ENCODE results near the gene ARHGAP22. TPM values are rescaled to one million over a fixed set of nuclear protein-coding genes. Genes with fewer than 3 reads are reported as not detected.

Gene ARHGAP22
- total RNA-seq, 1 donor from 2014 or later, result 24.5 TPM

DNA sequence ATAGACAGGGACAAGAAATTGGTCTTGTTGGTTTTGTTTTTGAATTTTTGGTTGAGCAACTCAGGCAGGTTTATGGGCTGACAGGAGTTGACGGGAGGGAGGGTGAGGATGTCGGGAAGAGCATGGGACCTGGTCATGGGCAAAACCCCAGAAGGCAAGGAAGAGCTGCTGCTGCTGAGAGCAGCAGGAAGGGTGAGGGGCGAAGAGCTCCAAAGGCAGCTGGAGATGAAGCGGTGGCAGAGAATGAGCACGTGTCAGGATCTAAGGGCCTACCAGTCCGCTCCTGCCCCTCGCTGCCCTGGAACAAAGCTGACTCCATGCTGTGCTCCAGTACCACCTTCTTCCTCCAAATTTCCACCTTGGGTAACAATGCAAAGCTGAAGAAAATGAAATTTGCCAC lies 84.3 kb downstream of the ARHGAP22 start:
- TF ChIP-seq, protein P1, sequence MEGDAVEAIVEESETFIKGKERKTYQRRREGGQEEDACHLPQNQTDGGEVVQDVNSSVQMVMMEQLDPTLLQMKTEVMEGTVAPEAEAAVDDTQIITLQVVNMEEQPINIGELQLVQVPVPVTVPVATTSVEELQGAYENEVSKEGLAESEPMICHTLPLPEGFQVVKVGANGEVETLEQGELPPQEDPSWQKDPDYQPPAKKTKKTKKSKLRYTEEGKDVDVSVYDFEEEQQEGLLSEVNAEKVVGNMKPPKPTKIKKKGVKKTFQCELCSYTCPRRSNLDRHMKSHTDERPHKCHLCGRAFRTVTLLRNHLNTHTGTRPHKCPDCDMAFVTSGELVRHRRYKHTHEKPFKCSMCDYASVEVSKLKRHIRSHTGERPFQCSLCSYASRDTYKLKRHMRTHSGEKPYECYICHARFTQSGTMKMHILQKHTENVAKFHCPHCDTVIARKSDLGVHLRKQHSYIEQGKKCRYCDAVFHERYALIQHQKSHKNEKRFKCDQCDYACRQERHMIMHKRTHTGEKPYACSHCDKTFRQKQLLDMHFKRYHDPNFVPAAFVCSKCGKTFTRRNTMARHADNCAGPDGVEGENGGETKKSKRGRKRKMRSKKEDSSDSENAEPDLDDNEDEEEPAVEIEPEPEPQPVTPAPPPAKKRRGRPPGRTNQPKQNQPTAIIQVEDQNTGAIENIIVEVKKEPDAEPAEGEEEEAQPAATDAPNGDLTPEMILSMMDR (conservative IDR thresholded peaks at IDR 0.05; ENCODE audit: low read depth, low read length), result no peak
- no peak for DNase-seq (ENCODE audit: low read depth)
- no peak overlapping the region for H3K4me3 ChIP-seq (ENCODE audit: low read depth, low read length)

DNA sequence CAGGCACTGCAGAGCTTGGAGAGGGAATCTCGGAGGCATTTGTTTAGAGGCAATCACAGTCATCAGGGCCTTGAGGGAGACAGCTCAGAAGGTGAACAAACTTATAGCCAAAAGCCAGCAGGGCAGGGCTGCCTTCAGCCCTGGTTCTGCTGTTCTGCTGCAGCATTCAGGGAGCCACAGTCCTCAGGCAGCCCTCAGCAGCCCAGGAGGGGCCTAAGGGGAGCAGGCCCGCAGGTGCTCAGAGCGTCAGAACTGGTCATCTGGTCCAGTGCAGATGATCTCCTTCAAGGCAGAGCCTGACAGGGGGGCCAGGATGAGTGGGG lies 84.7 kb downstream of the ARHGAP22 start:
- TF ChIP-seq, protein P1 (conservative IDR thresholded peaks at IDR 0.05; ENCODE audit: low read depth, low read length), result no peak
- DNase-seq (ENCODE audit: low read depth), result no peak
- no peak overlapping the region for H3K4me3 ChIP-seq (ENCODE audit: low read depth, low read length)

DNA sequence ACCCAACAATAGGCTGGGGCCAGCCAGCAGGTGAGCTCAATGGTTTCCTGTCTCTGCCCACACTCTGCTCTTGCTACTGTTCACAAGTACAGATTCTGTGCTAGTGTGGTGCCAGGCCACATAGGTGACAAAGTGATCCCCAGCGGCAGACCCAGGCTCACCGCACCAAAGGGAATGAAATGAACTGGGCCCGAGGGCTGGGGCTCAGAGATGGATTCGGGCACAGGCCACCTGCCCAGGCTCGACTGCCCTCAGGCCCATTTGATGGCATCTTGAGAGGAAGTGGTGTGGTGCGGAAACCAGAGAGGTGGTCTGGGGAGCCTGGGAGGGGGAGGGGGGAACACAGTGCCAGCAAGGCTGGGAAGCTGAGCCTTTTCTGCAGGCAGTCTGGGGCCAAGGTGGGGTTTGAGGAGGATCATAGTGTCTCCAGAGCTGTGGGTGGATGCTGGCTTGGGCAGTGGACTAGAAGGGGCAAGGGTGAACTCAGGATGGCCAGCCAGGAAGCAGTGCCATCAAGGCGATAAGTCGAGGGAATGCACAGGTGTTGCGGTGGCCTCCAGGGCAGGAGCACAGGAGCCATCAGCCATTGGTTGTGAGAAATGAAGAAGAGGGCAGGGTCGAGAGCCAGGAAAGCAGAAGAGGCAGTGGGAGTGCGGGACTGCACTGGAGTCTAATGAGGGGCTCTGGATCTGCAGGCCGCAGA lies 85.2 kb downstream of the ARHGAP22 start:
- H3K4me3 ChIP-seq (ENCODE audit: low read depth, low read length), result no peak overlapping the region
- no peak for DNase-seq (ENCODE audit: low read depth)
- TF ChIP-seq, protein P1 (conservative IDR thresholded peaks at IDR 0.05; ENCODE audit: low read depth, low read length), result no peak

DNA sequence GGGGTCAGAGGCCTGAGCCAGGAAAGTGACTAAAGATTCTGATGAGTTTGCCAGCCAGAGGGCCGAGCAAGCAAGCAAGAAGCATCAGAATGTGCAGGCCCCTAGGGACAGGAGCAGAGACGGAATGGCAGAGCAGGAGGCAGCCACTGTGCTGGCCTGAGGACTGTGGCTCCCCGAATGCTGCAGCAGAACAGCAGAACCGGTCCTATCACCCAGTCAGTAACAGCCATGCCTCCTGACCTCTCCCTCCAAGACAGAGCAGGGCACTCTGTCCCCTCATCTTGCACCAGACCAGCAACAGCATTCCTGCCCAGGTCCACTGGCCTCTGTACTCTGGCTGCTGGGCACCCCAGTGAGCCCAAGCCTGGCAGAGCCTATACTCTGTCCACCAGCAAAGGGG lies 85.9 kb downstream of the ARHGAP22 start:
- TF ChIP-seq, protein P1 (conservative IDR thresholded peaks at IDR 0.05; ENCODE audit: low read depth, low read length), result no peak
- DNase-seq (ENCODE audit: low read depth), result no peak
- no peak overlapping the region for H3K4me3 ChIP-seq (ENCODE audit: low read depth, low read length)

DNA sequence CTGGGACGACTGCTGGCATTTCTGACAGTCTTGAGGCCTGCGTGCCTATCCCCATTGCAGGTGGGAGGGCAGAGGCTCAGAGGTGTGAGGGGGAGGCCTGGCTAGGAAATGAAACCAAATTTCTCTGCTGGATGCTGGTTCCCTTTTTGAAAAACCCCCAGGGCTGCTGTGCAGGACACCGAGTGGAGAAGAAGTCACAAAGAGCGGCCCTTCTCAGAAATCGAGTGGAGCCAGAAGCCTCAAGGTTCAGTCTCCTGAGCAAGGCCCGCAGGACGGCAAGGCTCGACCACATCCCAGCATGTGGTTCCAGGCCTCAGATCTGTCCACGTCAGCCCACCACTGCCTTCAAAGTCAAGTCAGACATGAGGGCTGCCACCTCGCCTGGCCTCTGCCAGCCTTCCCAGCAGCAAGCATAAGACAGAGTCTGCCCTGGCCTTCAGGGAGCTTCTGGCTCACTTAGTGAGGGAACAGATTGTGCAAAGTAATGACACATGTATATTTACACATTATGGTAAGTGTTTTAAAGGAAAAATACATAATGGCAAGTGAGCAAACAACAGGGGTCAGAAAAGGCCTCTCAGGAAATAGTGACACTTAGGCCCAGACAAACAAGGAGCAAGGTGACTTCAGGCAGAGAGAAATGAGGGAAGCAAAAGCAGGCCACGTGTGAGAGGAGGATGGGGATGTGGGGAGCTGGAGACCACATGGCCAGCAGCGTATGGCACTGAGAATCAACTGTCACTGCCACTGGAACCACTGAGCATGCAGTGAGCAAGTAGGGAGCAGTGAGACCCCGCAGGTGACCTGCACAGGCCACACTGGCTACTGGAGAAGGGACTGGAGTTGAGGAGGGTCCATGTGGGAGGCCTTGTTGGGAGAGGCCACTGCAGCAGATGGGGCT lies 86.7 kb downstream of the ARHGAP22 start:
- no peak for DNase-seq (ENCODE audit: low read depth)
- H3K4me3 ChIP-seq (ENCODE audit: low read depth, low read length), result no peak overlapping the region
- TF ChIP-seq, protein P1 (conservative IDR thresholded peaks at IDR 0.05; ENCODE audit: low read depth, low read length), result no peak

DNA sequence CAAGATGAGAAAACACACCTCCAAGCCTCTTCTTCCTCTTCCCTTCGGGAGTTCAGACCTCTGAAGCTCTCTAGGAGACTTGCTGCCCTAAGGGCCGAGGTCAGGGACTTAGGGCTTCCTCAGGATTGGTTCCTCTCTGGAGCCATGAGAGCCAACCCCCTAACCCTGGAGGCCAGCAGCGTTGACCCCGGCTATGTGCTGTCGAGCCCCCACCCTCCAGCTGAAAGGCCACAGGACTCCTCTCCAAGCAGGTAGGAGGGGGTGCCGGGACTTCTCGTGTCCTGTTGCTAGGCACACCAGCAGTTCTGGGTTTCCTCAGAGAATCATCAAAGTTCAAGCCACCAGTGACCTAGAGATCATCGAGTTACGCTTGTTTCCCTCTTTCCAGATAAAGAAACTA lies 87.4 kb downstream of the ARHGAP22 start:
- no peak overlapping the region for H3K4me3 ChIP-seq (ENCODE audit: low read depth, low read length)
- DNase-seq (ENCODE audit: low read depth), result no peak
- TF ChIP-seq, protein P1 (conservative IDR thresholded peaks at IDR 0.05; ENCODE audit: low read depth, low read length), result no peak
